Naive thymus-derived CD8-positive, alpha-beta T cell (primary cell): Measurements from ENCODE around the gene ACSF2. TPM values are rescaled to one million over a fixed set of nuclear protein-coding genes. Genes with fewer than 3 reads are reported as not detected.
A peak's percentile ranks its signal among the peaks of the same experiment; 100 is the strongest.

Experiments
- ATAC-seq, 2 donors: fragments of 150-1000 bp; cut with Tn5 transposase in 1 of 2; sonication (Bioruptor Pico), chemical (Tn5 transposase) in 1 of 2; 1 replicate in 1 of 2; 2 replicates in 1 of 2; pipeline ENCODE4 v1.10.0; 2021; ENCODE audit warnings: mild to moderate bottlenecking in 2 of 2, moderate library complexity in 2 of 2
- POLR2A ChIA-PET: fragments of 350-600 bp; sonication (Branson Sonifier 250); formaldehyde crosslinking; loops from one replicate; lab custom pipeline; 2021; ENCODE audit warnings: antibody characterized with exemption; lab: Charles Lee
- DNase-seq, 10 donors: peaks; one replicate each; pipeline versions ENCODE4 v3.0.0 to v3.0.0-alpha.2; 2020 to 2022
- H3K27ac Mint-ChIP-seq, 10 donors: one replicate each; pipeline ENCODE4 v1.8.0; 2020 to 2022; ENCODE audit warnings: mild to moderate bottlenecking in 10 of 10, mixed read lengths in 10 of 10, moderate library complexity in 4 of 10, inconsistent platforms in 1 of 10
- H3K27me3 Mint-ChIP-seq, 5 donors: one replicate each; pipeline ENCODE4 v1.8.0; 2021 to 2022; ENCODE audit warnings: mixed read lengths in 5 of 5
- H3K36me3 Mint-ChIP-seq, 3 donors: one replicate each; pipeline ENCODE4 v1.8.0; 2020 to 2022; ENCODE audit warnings: mixed read lengths in 3 of 3, mild to moderate bottlenecking in 2 of 3, inconsistent platforms in 1 of 3
- H3K4me1 Mint-ChIP-seq, 4 donors: one replicate each; pipeline ENCODE4 v1.8.0; 2021 to 2022; ENCODE audit warnings: mixed read lengths in 4 of 4
- H3K4me3 Mint-ChIP-seq, 10 donors: one replicate each; pipeline ENCODE4 v1.8.0; 2020 to 2022; ENCODE audit warnings: mild to moderate bottlenecking in 10 of 10, mixed read lengths in 10 of 10, moderate library complexity in 6 of 10, inconsistent platforms in 1 of 10
- H3K9me3 Mint-ChIP-seq, 9 donors: one replicate each; pipeline ENCODE4 v1.8.0; 2020 to 2022; ENCODE audit warnings: mixed read lengths in 9 of 9, mild to moderate bottlenecking in 3 of 9, inconsistent platforms in 1 of 9, moderate library complexity in 1 of 9
- polyA plus RNA-seq, 3 donors: library from polyadenylated mRNA; unstranded; fragments of 300-500 nt; fragmentation: Illumina TruSeq; gene quantifications; one replicate each; pipeline ENCODE4 v1.2.3, GENCODE V29; 2021
- total RNA-seq, 8 experiments: library from RNA in 2 of 8; stranded (reverse) in 2 of 8; gene quantifications; one replicate each; pipeline ENCODE4 v1.2.3 and lab custom pipeline; 2021 to 2026

The ACSF2 gene
- total and polyA plus RNA-seq, 5 experiments from 2014 or later, result 1.2 to 25.9 (median 2.3) TPM

- ATAC-seq (no peak), DNase-seq (no peak)
- no peaks in the 10 kb centered on the region for H3K27me3 Mint-ChIP-seq
- H3K4me3 Mint-ChIP-seq, result no peak overlapping the region
- no peaks in the 10 kb centered on the region for H3K9me3 Mint-ChIP-seq
- H3K4me1 Mint-ChIP-seq, result peaks cover 0 to 4% (median 0%) of the 10 kb centered on the region in 4 donors
- peak overlapping the region in 1 of 10 donors; percentile 77 for H3K27ac Mint-ChIP-seq
- no peaks in the 10 kb centered on the region for H3K36me3 Mint-ChIP-seq
- POLR2A ChIA-PET, result no interaction called here
These were observed 91.7 kb downstream of the ACSF2 start for GRCh38 chr17:50517504-50518383.

- Mint-ChIP-seq H3K4me1 (peaks cover 0 to 4% (median 0%) of the 10 kb centered on the region in 4 donors), H3K9me3 (no peaks in the 10 kb centered on the region), H3K36me3 (no peaks in the 10 kb centered on the region), H3K4me3 (no peak overlapping the region), H3K27me3 (no peaks in the 10 kb centered on the region), H3K27ac (peak overlapping the region in 3 of 10 donors; percentile 14 to 59 (median 57))
- no peak for DNase-seq
- POLR2A ChIA-PET, result no interaction called here
- no peak for ATAC-seq
These were observed 92.5 kb downstream of the ACSF2 start for GRCh38 chr17:50518384-50519023.

- peaks cover 0 to 4% (median 0%) of the 10 kb centered on the region in 4 donors for H3K4me1 Mint-ChIP-seq
- no peaks in the 10 kb centered on the region for H3K36me3 Mint-ChIP-seq
- DNase-seq, result no peak
- no peak for ATAC-seq
- no peak overlapping the region for H3K4me3 Mint-ChIP-seq
- no peaks in the 10 kb centered on the region for H3K27me3 Mint-ChIP-seq
- no peak overlapping the region for H3K27ac Mint-ChIP-seq
- POLR2A ChIA-PET, result no interaction called here
- H3K9me3 Mint-ChIP-seq, result no peaks in the 10 kb centered on the region
These were observed 93.3 kb downstream of the ACSF2 start for GRCh38 chr17:50519141-50519834.

GRCh38 chr17:50520483-50520882, 94.5 kb downstream of the ACSF2 start:
- Mint-ChIP-seq H3K9me3 (no peaks in the 10 kb centered on the region), H3K27me3 (no peaks in the 10 kb centered on the region), H3K4me1 (peaks cover 0 to 4% (median 0%) of the 10 kb centered on the region in 4 donors), H3K36me3 (no peaks in the 10 kb centered on the region), H3K27ac (no peak overlapping the region), H3K4me3 (no peak overlapping the region)
- DNase-seq (no peak), ATAC-seq (no peak)
- POLR2A ChIA-PET, result no interaction called here

- H3K4me1 Mint-ChIP-seq, result peaks cover 0 to 4% (median 0%) of the 10 kb centered on the region in 4 donors
- POLR2A ChIA-PET, result no interaction called here
- no peak for ATAC-seq
- no peak overlapping the region for H3K27ac Mint-ChIP-seq
- no peaks in the 10 kb centered on the region for H3K27me3 Mint-ChIP-seq
- H3K9me3 Mint-ChIP-seq, result no peaks in the 10 kb centered on the region
- DNase-seq, result no peak
- no peaks in the 10 kb centered on the region for H3K36me3 Mint-ChIP-seq
- H3K4me3 Mint-ChIP-seq, result no peak overlapping the region
These were observed 95.5 kb downstream of the ACSF2 start for GRCh38 chr17:50521514-50521913.

- ATAC-seq, result no peak
- H3K36me3 Mint-ChIP-seq, result no peaks in the 10 kb centered on the region
- DNase-seq, result no peak
- POLR2A ChIA-PET, result no interaction called here
- peaks cover 0 to 1% (median 0%) of the 10 kb centered on the region in 4 donors for H3K4me1 Mint-ChIP-seq
- no peaks in the 10 kb centered on the region for H3K27me3 Mint-ChIP-seq
- no peak overlapping the region for H3K4me3 Mint-ChIP-seq
- peak overlapping the region in 1 of 10 donors; percentile 32 for H3K27ac Mint-ChIP-seq
- H3K9me3 Mint-ChIP-seq, result no peaks in the 10 kb centered on the region
These were observed 96.7 kb downstream of the ACSF2 start for GRCh38 chr17:50522766-50523165.

GRCh38 chr17:50523208-50523607, 97.2 kb downstream of the ACSF2 start:
- Mint-ChIP-seq H3K36me3 (no peaks in the 10 kb centered on the region), H3K4me3 (no peak overlapping the region), H3K9me3 (no peaks in the 10 kb centered on the region), H3K4me1 (peaks cover 0 to 1% (median 0%) of the 10 kb centered on the region in 4 donors), H3K27ac (peak overlapping the region in 1 of 10 donors; percentile 32), H3K27me3 (peaks cover 0 to 3% (median under 1%) of the 10 kb centered on the region in 5 donors)
- no peak for ATAC-seq
- POLR2A ChIA-PET, result no interaction called here
- DNase-seq, result no peak

Other genes with a start within 250 kb of the ACSF2 start
- gene COL1A1, start 224.6 kb upstream of the ACSF2 start, total RNA-seq, result under 1 TPM; 0.44 to 0.83 TPM
- not detected for gene COL1A1, start 224.6 kb upstream of the ACSF2 start, polyA plus RNA-seq
- gene TMEM92, start 151.8 kb upstream of the ACSF2 start, total RNA-seq, result not detected
- not detected for gene TMEM92, start 151.8 kb upstream of the ACSF2 start, polyA plus RNA-seq
- 10 to 100 TPM; 34.3 to 42.5 TPM for gene XYLT2, start 80.1 kb upstream of the ACSF2 start, total RNA-seq
- 10 to 100 TPM in 1 of 3 donors, 1 to 10 TPM in 2; 6.9 to 16.8 (median 7.4) TPM for gene XYLT2, start 80.1 kb upstream of the ACSF2 start, polyA plus RNA-seq
- 10 to 100 TPM; 28.0 to 30.0 TPM for gene MRPL27, start 53.0 kb upstream of the ACSF2 start, total RNA-seq
- 10 to 100 TPM; 28.7 to 60.6 (median 45.7) TPM for gene MRPL27, start 53.0 kb upstream of the ACSF2 start, polyA plus RNA-seq
- 1 to 10 TPM; 1.9 to 2.7 TPM for gene EME1, start 53.0 kb upstream of the ACSF2 start, total RNA-seq
- under 1 TPM in 1 of 3 donors, not detected in 2; 0.38 TPM for gene EME1, start 53.0 kb upstream of the ACSF2 start, polyA plus RNA-seq
- gene LRRC59, start 28.7 kb upstream of the ACSF2 start, total RNA-seq, result 10 to 100 TPM; 25.7 to 27.7 TPM
- 10 to 100 TPM; 12.8 to 14.1 (median 13.8) TPM for gene LRRC59, start 28.7 kb upstream of the ACSF2 start, polyA plus RNA-seq
- not detected for gene CHAD, start 42.7 kb downstream of the ACSF2 start, total RNA-seq
- not detected for gene CHAD, start 42.7 kb downstream of the ACSF2 start, polyA plus RNA-seq
- 10 to 100 TPM; 88.2 to 90.6 TPM for gene RSAD1, start 52.6 kb downstream of the ACSF2 start, total RNA-seq
- 10 to 100 TPM; 61.3 to 78.8 (median 64.2) TPM for gene RSAD1, start 52.6 kb downstream of the ACSF2 start, polyA plus RNA-seq
- 1 to 10 TPM; 1.3 to 2.6 TPM for gene MYCBPAP, start 82.2 kb downstream of the ACSF2 start, total RNA-seq
- gene MYCBPAP, start 82.2 kb downstream of the ACSF2 start, polyA plus RNA-seq, result 1 to 10 TPM in 1 of 3 donors, under 1 TPM in 1, not detected in 1; 0.80 to 1.3 TPM
- not detected for gene EPN3, start 106.5 kb downstream of the ACSF2 start, total RNA-seq
- not detected for gene EPN3, start 106.5 kb downstream of the ACSF2 start, polyA plus RNA-seq
- 10 to 100 TPM; 33.2 to 39.8 TPM for gene SPATA20, start 121.0 kb downstream of the ACSF2 start, total RNA-seq
- 1 to 10 TPM; 6.9 to 8.9 (median 7.5) TPM for gene SPATA20, start 121.0 kb downstream of the ACSF2 start, polyA plus RNA-seq
- gene CACNA1G, start 134.5 kb downstream of the ACSF2 start, total RNA-seq, result under 1 TPM in 1 of 2 experiments, not detected in 1; 0.05 TPM
- not detected for gene CACNA1G, start 134.5 kb downstream of the ACSF2 start, polyA plus RNA-seq
- gene ABCC3, start 208.7 kb downstream of the ACSF2 start, total RNA-seq, result under 1 TPM in 1 of 2 experiments, not detected in 1; 0.10 TPM
- not detected for gene ABCC3, start 208.7 kb downstream of the ACSF2 start, polyA plus RNA-seq